Stomach (tissue), 19 donors: ENCODE measurements around the gene LRRC49. TPM values are rescaled to one million over a fixed set of nuclear protein-coding genes. Genes with fewer than 3 reads are reported as not detected.

ENCODE experiments used
- DNase-seq, 2 donors: peaks; one replicate each; pipeline versions ENCODE4 v3.0.0 to v3.0.0-alpha.2; 2013 to 2019
- H3K27ac ChIP-seq, 5 donors: fragments of 200-600 bp in 4 of 5; sonication (generic) in 4 of 5; one replicate each; pipeline ENCODE4 v1.5.1; 2013 to 2019; ENCODE audit warnings: mild to moderate bottlenecking in 1 of 5, moderate library complexity in 1 of 5
- H3K27me3 ChIP-seq, 3 donors: fragments of 200-600 bp; sonication (generic); one replicate each; pipeline ENCODE4 v1.5.1; 2017 to 2019; ENCODE audit warnings: mixed run types in 1 of 3
- H3K36me3 ChIP-seq, 4 donors: fragments of 200-600 bp; sonication (generic); 1 replicate in 3 of 4; 2 replicates in 1 of 4; pipeline ENCODE4 v1.5.1; 2016 to 2019
- H3K4me1 ChIP-seq, 4 donors: fragments of 200-600 bp; sonication (generic); one replicate each; pipeline ENCODE4 v1.5.1; 2016 to 2019
- H3K4me3 ChIP-seq, 4 donors: fragments of 200-600 bp; sonication (generic) in 3 of 4; one replicate each; pipeline ENCODE4 v1.5.1; 2016 to 2019; ENCODE audit warnings: mild to moderate bottlenecking in 1 of 4
- H3K9me3 ChIP-seq, 4 donors: fragments of 200-600 bp; sonication (generic); one replicate each; pipeline ENCODE4 v1.5.1; 2016 to 2019
- EP300 ChIP-seq: sonication (generic); formaldehyde crosslinking; IDR thresholded peaks from one replicate; pipeline ENCODE4 v1.6.1; 2017; ENCODE audit warnings: antibody characterized with exemption
- POLR2A ChIP-seq, 4 donors: fragments of 450-650 bp; IDR thresholded peaks; one replicate each; pipeline ENCODE4 v1.6.1; 2016; ENCODE audit warnings: antibody characterized with exemption in 4 of 4, control low read depth in 2 of 4, mild to moderate bottlenecking in 1 of 4, moderate library complexity in 1 of 4
- POLR2AphosphoS5 ChIP-seq, 3 donors: sonication (generic); formaldehyde crosslinking; IDR thresholded peaks; one replicate each; pipeline ENCODE4 v1.6.1; 2016; ENCODE audit warnings: antibody characterized with exemption in 3 of 3
- WGBS, 5 donors: extraction: QIAGEN DNeasy Blood & Tissue Kit in 3 of 5; methylation state at CpG; one replicate each; pipeline versions ENCODE4 v1.1.5 to v1.1.7; 2013 to 2018; 5-methylcytosine and 5-hydroxymethylcytosine counted together
- intact Hi-C: fragments of 100-400 bp; cut with DNase I; formaldehyde crosslinking; loops from one replicate; pipeline ENCODE4 v1.15.1; 2023; ENCODE audit warnings: low total_unique reads
- long read RNA-seq, 10 donors: transcript quantifications; one replicate each; lab custom pipeline, GENCODE V29; 2026
- polyA plus RNA-seq, 3 donors: library from polyadenylated mRNA; stranded (reverse); fragments of 200-250 nt; gene quantifications; one replicate each; pipeline ENCODE4 v1.2.3, GENCODE V29; 2013
- total RNA-seq, 5 donors: library from RNA; depleted of rRNA; stranded (reverse); fragments of >200 nt; gene quantifications; one replicate each; pipeline versions ENCODE4 v1.1.0 to v1.2.3, GENCODE V29; 2014 to 2016
- TF ChIP-seq, protein P1 (sequence below), 7 experiments: fragments of 450-650 bp in 4 of 7; fragments of 200-600 bp in 3 of 7; sonication (generic) in 3 of 7; IDR thresholded peaks; one replicate each; pipeline ENCODE4 v1.5.1; 2016 to 2019; ENCODE audit warnings: antibody characterized with exemption in 7 of 7, control low read depth in 2 of 7, mild to moderate bottlenecking in 1 of 7
- donor health status: healthy with polysubstance abuse.
- donor health status: Bipolar disorder and iron deficiency.
- donor health status: healthy.

Gene LRRC49
- total RNA-seq, result 10 to 100 TPM in 3 of 5 donors, 1 to 10 TPM in 1, under 1 TPM in 1; 0.87 to 63.8 (median 14.8) TPM
- 1 to 10 TPM; 4.0 to 8.6 (median 5.8) TPM for polyA plus RNA-seq
- long read RNA-seq, donor 1, result 0 reads
- long read RNA-seq, donor 2, partial matches to known transcripts, result 0 of 1 reads
- long read RNA-seq, donor 2, other reads (novel, unspliced or antisense), result 0 of 1 reads
- long read RNA-seq, donor 3, partial matches to known transcripts, result 0 of 1 reads
- long read RNA-seq, donor 3, other reads (novel, unspliced or antisense), result 0 of 1 reads
- long read RNA-seq, donor 4, partial matches to known transcripts, result 0 of 1 reads
- long read RNA-seq, donor 4, other reads (novel, unspliced or antisense), result 0 of 1 reads
- long read RNA-seq, donor 5, partial matches to known transcripts, result 0 of 1 reads
- long read RNA-seq, donor 5, other reads (novel, unspliced or antisense), result 0 of 1 reads
- long read RNA-seq, donor 6, partial matches to known transcripts, result 0 of 3 reads
- long read RNA-seq, donor 6, other reads (novel, unspliced or antisense), result 0 of 3 reads
- long read RNA-seq, donor 7, result 0 reads
- long read RNA-seq, donor 8, partial matches to known transcripts, result 0 of 1 reads
- long read RNA-seq, donor 8, other reads (novel, unspliced or antisense), result 0 of 1 reads
- long read RNA-seq, donor 9, partial matches to known transcripts, result 0 of 1 reads
- long read RNA-seq, donor 9, other reads (novel, unspliced or antisense), result 0 of 1 reads
- long read RNA-seq, donor 10, partial matches to known transcripts, result 0 of 2 reads
- long read RNA-seq, donor 10, other reads (novel, unspliced or antisense), result 0 of 2 reads

DNA sequence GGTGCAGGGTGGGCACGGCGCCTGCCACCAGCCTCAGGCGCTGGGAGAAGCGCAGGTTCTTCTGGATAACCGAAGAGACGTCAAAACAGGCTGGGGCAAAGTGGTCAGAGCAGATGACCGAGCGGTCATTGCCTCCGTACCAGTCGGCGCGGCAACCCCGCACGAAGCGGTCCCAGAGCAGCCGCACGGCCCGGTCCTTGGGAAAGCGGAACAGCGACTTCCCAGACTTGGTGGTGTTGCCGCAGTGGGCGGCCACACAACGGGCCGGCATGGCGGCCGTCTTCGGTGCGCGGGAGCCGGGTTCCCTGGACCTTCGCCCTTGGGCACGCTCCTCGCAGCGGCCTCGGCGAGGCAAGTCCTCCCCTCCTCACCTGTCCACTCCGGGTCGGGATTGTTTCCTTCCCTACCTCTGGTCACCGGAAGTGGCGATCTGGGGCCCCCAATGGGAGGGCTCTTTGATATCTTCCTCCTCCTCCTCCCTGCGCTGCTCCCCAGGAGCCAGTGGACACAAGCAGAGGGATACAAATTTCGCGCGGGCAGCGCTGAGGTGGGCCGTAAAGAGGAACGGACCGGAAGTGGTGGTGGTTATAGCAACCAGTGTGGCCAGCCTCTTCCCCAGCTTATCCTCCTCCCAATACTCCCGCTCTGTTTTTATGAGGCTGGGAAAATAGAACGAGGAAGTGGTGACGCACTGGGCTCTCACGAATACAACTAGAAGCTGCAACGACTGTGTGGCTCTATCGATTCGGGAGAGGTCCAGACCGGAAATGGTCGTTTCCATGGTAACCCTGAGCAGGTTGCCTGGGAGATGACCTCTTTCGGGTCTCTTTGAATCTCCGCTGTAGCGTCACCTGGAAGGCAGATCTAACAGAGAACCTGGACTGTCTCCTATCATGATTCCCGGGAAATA lies at the start of gene LRRC49, which contains the start of gene THAP10:
Gene LRRC49 (plus strand): TSS at position 825 of the 910 bp plus-strand sequence. CDS start 69 bp downstream, at position 894.
Gene THAP10 (minus strand): TSS at position 432 of the 910 bp plus-strand sequence. CDS start 161 bp downstream, at position 271.
- 1 to 3% (median 1%) methylated on average over 33 to 61 of the region's 61 CpGs for WGBS, 5 donors
- intact Hi-C loops, result no loop called here
- Histone ChIP-seq H3K36me3 (peaks cover 0 to 10% (median 3%) of the 10 kb centered on the region in 4 donors), H3K27me3 (no peaks in the 10 kb centered on the region), H3K4me1 (peaks cover 7 to 27% (median 25%) of the 10 kb centered on the region in 4 donors), H3K27ac (peak within 1 kb of the TSS; percentile 63 to 87 (median 83)), H3K9me3 (no peaks in the 10 kb centered on the region), H3K4me3 (peak within 1 kb of the TSS; percentile 75 to 88 (median 79))
- TF ChIP-seq POLR2AphosphoS5 (IDR thresholded peaks at IDR 0.05) (peak in 2 of 3 donors; percentile 8 to 43), EP300 (peak; percentile 5), POLR2A (IDR thresholded peaks at IDR 0.05) (no peak)
- TF ChIP-seq, protein P1, sequence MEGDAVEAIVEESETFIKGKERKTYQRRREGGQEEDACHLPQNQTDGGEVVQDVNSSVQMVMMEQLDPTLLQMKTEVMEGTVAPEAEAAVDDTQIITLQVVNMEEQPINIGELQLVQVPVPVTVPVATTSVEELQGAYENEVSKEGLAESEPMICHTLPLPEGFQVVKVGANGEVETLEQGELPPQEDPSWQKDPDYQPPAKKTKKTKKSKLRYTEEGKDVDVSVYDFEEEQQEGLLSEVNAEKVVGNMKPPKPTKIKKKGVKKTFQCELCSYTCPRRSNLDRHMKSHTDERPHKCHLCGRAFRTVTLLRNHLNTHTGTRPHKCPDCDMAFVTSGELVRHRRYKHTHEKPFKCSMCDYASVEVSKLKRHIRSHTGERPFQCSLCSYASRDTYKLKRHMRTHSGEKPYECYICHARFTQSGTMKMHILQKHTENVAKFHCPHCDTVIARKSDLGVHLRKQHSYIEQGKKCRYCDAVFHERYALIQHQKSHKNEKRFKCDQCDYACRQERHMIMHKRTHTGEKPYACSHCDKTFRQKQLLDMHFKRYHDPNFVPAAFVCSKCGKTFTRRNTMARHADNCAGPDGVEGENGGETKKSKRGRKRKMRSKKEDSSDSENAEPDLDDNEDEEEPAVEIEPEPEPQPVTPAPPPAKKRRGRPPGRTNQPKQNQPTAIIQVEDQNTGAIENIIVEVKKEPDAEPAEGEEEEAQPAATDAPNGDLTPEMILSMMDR (IDR thresholded peaks at IDR 0.05), result no peak
- DNase-seq, result peak; percentile 82 to 97

GRCh38 chr15:70845602-70846360 lies 46.8 kb upstream of the LRRC49 start:
- no peak for DNase-seq
- intact Hi-C loops, result no loop called here
- H3K4me1 ChIP-seq, result peaks cover 0 to 6% (median 0%) of the 10 kb centered on the region in 4 donors
- TF ChIP-seq, protein P1 (IDR thresholded peaks at IDR 0.05), result no peak
- TF ChIP-seq POLR2A (IDR thresholded peaks at IDR 0.05) (no peak), POLR2AphosphoS5 (IDR thresholded peaks at IDR 0.05) (no peak), EP300 (no peak)
- peaks cover 0 to 5% (median 0%) of the 10 kb centered on the region in 4 donors for H3K36me3 ChIP-seq
- no peaks in the 10 kb centered on the region for H3K27me3 ChIP-seq
- H3K27ac ChIP-seq, result no peak overlapping the region
- no peak overlapping the region for H3K4me3 ChIP-seq
- H3K9me3 ChIP-seq, result no peaks in the 10 kb centered on the region
- 91 to 96% (median 95%) methylated on average over 6 of the region's 6 CpGs for WGBS, 5 donors

- no peak for DNase-seq
- peaks cover 0 to 21% (median 6%) of the 10 kb centered on the region in 3 donors for H3K27me3 ChIP-seq
- H3K27ac ChIP-seq, result peak overlapping the region in 3 of 5 donors; percentile 90 to 94 (median 91)
- peaks cover 0 to 10% (median 0%) of the 10 kb centered on the region in 4 donors for H3K36me3 ChIP-seq
- peaks cover 12 to 43% (median 33%) of the 10 kb centered on the region in 4 donors for H3K4me1 ChIP-seq
- no peaks in the 10 kb centered on the region for H3K9me3 ChIP-seq
- 92 to 99% (median 95%) methylated on average over 6 of the region's 6 CpGs for WGBS, 5 donors
- intact Hi-C loops, result no loop called here
- TF ChIP-seq POLR2AphosphoS5 (IDR thresholded peaks at IDR 0.05) (no peak), EP300 (no peak), POLR2A (IDR thresholded peaks at IDR 0.05) (no peak)
- TF ChIP-seq, protein P1 (IDR thresholded peaks at IDR 0.05), result no peak
- H3K4me3 ChIP-seq, result peak overlapping the region in 2 of 4 donors; percentile 72 to 75
Observed at GRCh38 chr15:70851889-70852288, 40.7 kb upstream of the LRRC49 start.
